ENCODE data around the gene SUSD1.
"Not testable (repeated sequence)": the region's sequence is repeated elsewhere in the genome, so short reads cannot be mapped to it uniquely, and the experiment has no call there.

The SUSD1 gene

GRCh38 chr9:112128399-112128798 lies 46.7 kb downstream of the SUSD1 start:
- not testable (repeated sequence) for FAIRE-seq

- no peak for FAIRE-seq
Observed at GRCh38 chr9:112127281-112127680, 47.8 kb downstream of the SUSD1 start.

GRCh38 chr9:112125951-112126388 lies 49.1 kb downstream of the SUSD1 start:
- FAIRE-seq: no peak

DNA sequence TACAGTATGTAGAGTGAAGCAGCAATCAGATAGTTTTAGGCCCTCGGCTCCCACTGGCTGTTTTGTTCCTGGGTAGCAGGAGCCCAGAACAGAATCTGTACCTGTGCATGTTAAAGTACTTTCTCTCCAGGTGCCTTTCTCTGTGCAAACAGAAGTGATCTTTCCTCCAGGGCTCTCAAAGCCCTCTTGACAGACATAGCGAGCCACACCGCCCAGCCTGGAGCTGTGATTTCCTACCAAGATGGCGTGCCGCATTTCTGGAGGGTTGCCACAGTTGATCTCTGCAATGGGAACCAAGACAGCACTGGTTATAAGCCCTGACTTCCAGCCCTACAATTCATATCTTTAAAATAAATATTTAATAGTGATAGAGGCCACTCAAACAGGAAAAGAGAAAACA lies 50.9 kb downstream of the SUSD1 start:
- no peak for FAIRE-seq

DNA sequence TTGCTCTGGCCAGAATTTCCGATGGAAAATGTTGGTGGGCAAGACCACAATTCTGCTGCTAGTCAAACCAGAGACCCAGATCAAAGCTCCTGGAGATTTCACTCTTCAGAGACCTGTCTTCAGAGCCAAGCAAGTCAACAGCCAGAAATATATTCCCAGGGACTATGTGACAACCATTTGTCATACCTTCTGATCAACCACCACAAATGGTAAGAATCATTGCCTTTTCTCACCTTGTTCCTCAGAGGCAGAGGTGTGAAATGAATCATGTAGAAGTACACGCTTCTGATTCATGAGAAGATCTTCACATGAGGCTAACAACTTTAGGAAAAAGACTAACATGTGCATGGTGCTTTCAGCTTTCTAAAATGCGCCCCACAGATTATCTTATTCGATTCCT lies 53.5 kb downstream of the SUSD1 start:
- no peak for FAIRE-seq

- no peak for FAIRE-seq
Observed at GRCh38 chr9:112120439-112120925, 54.6 kb downstream of the SUSD1 start.

DNA sequence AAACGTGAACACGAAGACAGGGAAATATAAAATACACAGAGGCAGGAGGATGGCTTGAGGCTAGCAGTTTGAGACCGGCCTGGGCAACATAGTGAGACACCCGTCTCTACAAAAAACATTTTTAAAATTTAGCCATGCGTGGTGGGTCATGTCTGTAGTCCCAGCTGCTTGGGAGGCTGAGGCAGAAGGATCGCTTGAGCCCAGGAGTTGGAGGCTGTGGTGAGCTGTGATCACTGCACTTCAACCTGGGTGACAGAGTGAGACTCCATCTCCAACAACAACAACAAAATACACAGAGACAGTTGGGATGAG lies 55.1 kb downstream of the SUSD1 start:
- no peak for FAIRE-seq

GRCh38 chr9:112119225-112120029 lies 55.7 kb downstream of the SUSD1 start:
- no peak for FAIRE-seq

GRCh38 chr9:112118009-112118408 lies 57.1 kb downstream of the SUSD1 start:
- FAIRE-seq: no peak

GRCh38 chr9:112115970-112116753 lies 58.9 kb downstream of the SUSD1 start:
- no peak for FAIRE-seq

DNA sequence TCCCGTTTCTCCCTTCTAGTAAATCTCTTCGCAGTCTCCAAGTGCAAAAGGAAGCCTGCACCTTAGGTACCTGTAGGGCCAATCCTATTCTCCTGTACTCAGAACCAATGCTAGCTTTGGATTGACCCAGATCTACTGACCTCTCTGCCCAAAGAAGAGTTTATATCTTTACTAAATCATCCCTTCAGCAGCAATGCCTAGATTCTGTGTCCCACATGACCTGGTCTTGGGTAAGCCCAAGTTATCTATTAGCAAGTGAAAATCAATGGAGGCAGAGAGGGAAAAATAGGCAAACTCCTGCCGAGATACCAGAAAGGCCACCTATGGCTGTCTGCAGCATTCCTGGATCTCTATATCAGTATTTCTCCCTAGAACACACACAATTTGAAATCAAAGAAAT lies 60.0 kb downstream of the SUSD1 start:
- no peak for FAIRE-seq

DNA sequence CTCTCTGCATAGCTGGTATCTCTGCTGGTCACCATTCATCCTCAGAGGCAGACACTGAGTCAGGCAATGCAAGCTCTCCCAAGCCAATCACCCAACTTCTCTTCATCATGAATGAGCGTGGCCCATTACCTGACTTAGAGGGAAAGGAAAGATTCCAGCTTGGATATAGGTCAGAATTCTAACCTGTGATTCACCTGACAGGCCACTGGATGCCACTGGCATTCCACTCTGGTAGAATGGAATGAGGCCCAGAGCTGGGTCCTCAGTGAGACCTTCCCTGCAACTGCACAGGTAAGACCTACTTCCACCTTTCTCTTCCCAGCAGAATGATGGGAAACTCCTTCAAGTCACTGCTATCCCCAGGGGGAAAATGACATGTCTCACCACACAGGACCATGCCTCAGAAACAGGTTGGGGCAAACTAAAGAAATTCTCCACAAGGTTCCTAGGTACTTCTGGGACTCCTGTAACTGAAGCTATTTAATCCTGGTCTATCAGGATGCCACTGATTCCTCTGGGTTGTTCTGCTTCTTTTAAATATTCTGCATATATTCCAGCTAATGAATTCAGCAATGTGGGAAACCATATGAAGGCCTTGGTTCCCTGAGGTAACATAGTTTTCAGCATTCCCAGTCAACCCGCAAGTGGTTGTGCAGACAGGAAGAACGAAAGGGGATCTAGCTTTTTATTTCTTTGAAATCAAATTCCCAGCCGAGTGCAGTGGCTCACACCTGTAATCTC lies 62.0 kb downstream of the SUSD1 start:
- FAIRE-seq: no peak

GRCh38 chr9:112112519-112112918 lies 62.6 kb downstream of the SUSD1 start:
- FAIRE-seq: no peak

DNA sequence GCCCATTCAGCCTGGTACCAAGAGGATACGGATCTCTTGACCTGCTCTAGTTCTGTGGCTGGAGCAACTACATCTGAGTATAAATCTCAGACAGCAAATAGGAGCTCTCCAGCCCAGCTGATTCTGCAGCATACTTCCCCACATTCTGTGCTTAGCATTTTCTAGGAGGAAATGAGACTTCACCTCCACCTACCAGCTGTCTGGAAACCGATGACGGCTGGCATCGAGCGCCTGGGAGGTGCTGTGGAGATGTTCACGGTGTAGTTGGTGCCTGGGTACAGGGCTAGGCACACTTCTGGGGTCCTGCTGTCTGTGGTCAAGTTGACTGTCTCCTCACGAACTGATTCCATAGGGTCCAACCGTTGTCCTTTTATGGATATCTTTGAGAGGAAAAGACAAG lies 63.6 kb downstream of the SUSD1 start:
- no peak for FAIRE-seq

DNA sequence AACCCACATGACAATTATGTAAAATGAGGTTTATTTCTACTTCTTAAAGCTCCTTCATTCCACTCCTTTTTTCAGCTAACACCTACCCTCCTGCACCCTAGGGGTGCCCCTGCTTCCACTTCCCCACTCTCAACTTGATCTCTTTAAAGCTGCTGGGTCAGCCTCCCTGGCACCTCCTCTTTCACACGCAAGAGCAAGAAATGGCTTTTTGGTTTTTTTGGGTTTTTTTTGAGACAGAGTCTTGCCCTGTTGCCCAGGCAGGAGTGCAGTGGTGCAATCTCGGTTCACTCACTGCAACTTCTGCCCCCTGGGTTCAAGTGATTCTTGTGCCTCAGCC lies 64.4 kb downstream of the SUSD1 start:
- no peak for FAIRE-seq

GRCh38 chr9:112110094-112110776 lies 64.9 kb downstream of the SUSD1 start:
- FAIRE-seq: no peak

DNA sequence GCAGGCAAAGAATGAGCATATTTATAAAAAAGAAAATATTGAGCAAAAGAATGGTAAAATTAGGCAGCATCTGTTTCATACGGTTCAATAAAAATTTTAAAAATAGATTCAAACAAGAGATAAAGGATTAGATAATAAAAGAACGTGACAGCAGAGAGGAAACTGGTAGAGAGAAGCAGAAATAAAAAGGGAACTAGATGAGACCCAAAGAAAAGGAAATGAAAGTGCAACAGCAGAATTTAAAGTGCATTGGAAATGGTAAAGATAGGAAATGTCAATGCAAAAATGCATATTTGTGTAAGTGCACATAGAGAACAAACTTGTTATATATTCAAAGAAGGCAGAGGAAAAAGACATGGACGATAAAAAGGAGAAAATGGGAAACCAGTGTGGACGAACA lies 70.2 kb downstream of the SUSD1 start:
- no peak for FAIRE-seq

DNA sequence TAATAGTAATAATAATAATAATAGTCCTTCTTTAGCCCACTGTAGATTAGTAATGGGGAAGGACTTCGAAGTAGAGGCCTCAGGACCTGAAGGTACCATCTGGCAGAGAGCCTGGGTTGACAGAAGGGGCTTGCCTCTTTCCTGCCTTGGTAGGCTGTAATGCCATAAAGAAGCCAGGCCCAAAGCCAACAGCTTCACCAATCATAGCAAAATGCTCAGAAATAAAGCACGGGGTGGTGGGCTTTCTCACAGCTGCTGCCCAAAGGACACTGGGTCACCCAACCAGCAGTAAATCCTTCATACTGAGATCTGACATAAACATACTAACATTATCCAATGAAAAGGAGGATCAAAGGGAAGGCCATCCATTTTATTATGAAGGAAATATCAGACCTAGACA lies 70.7 kb downstream of the SUSD1 start:
- FAIRE-seq: no peak

DNA sequence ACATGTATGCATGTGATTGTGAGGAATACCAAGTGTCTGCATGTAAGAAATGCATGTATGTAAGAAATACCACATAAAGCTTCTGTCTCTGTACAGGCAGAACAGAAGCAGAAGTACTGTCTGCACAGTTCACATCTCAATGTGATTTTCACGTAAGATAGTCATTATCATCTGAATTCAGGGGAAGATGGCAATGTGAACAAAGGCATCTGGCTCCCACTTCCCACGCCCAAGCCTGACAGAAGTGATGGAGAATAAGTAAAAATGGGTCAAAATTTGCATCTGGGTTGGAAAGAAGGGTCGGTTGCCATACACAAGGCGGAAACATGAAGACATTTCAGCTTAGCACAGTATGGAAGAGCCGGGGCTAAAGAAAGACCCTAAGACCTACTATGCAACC lies 71.7 kb downstream of the SUSD1 start:
- FAIRE-seq: no peak

DNA sequence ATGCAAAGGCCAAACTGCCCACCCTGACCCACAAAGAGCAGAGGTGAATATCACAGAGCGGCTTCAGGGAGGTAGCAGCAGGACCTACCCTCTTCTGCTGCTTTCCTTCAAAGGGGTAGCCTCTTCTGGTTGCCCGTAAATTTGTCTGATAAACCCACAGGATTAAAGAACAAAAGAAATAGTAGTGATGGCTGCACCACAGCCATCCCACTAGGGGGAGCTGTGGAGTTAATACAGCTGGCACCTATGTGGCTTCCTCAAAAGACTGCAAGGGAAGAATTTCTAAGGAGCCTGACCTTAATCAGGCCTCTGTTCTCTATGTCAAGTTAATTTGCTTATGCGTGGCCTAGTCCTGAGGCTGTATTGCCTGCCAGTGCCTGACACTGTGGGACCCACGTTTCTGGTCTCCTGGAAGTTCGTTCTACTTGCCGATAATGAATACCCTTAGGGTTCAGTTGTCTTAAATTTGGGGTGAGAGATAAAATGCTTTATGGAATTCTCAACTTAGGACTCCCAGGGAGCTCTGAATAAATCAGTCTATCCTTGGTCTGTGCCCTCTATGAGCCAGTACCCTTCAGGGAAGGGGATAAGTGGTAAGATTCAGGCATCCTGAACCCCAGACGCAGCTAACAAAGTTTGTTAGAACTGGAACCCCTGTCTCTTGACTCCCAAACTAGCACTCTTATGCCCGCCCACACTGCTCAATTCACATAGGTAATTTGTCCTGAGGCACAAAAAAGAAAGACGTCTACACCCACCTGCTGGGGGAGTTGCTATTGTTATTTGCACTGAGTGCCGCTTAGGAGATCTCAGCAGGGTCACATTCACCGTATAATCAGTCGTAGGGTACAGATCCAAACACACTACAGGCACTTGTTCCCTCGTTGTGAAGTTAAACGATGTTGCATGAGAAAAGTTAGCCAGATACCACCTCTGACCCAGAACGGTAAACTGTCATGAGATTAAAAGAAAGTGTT lies 77.1 kb downstream of the SUSD1 start:
- no peak for FAIRE-seq

- FAIRE-seq: no peak
Observed at GRCh38 chr9:112094948-112095681, 80.0 kb downstream of the SUSD1 start.

Measured in colon (tissue), 2 donors.